Endothelial cell of umbilical vein (primary cell): ENCODE measurements around the gene SLC37A1. TPM values are rescaled to one million over a fixed set of nuclear protein-coding genes. Genes with fewer than 3 reads are reported as not detected.

Source experiments
- BruUV-seq: library from RNA; stranded (reverse); fragments of 400-500 nt; replicated peaks from 2 replicates; lab custom pipeline; 2021; lab: Mats Ljungman, UMichigan
- CTCF ChIA-PET: fragments of 300-600, 350-600 bp; sonication (Branson Sonifier 250); formaldehyde crosslinking; loops from one replicate; lab custom pipeline; 2021; ENCODE audit warnings: antibody characterized with exemption, inconsistent platforms; lab: Charles Lee
- POLR2A ChIA-PET: fragments of 300-600, 350-600 bp; sonication (Branson Sonifier 250); formaldehyde crosslinking; loops from one replicate; lab custom pipeline; 2021; ENCODE audit warnings: antibody characterized with exemption, inconsistent platforms; lab: Charles Lee
- DNase-seq: peaks from one replicate; pipeline ENCODE4 v3.0.0-alpha.2; 2011; ENCODE audit warnings: low read depth, low spot score
- FAIRE-seq: peaks from 2 replicates; lab custom pipeline; 2011; peaks lifted over from hg19 to GRCh38; lab: Jason Lieb, UNC
- H2AFZ ChIP-seq: 2 replicates; pipeline ENCODE4 v1.6.0; 2012; ENCODE audit warnings: low read depth, low read length, control low read depth, inconsistent platforms
- H3K27ac ChIP-seq: 2 replicates; pipeline ENCODE4 v1.5.1; 2011; ENCODE audit warnings: low read depth, mild to moderate bottlenecking, control low read depth, low read length, moderate library complexity; ENCODE audit not compliant: insufficient read depth
- H3K27me3 ChIP-seq, 2 experiments: 2 replicates each; pipeline versions ENCODE4 v1.6.0 to v1.6.1; 2011; ENCODE audit warnings: low read length in 2 of 2, mixed read lengths in 1 of 2; ENCODE audit not compliant: control insufficient read depth in 2 of 2, insufficient read depth in 2 of 2
- H3K36me3 ChIP-seq, 2 experiments: 2 replicates in 1 of 2; 3 replicates in 1 of 2; pipeline ENCODE4 v1.5.1; 2011; ENCODE audit warnings: low read length in 2 of 2, mild to moderate bottlenecking in 1 of 2, moderate library complexity in 1 of 2; ENCODE audit not compliant: control insufficient read depth in 2 of 2, insufficient read depth in 2 of 2; ENCODE audit errors: extremely low read depth in 1 of 2
- H3K4me1 ChIP-seq: 3 replicates; pipeline ENCODE4 v1.5.1; 2011; ENCODE audit warnings: mild to moderate bottlenecking, low read length; ENCODE audit not compliant: control insufficient read depth, insufficient read depth; ENCODE audit errors: extremely low read depth
- H3K4me2 ChIP-seq: 2 replicates; pipeline ENCODE4 v1.6.1; 2011; ENCODE audit warnings: low read length, control low read depth, mixed read lengths; ENCODE audit not compliant: insufficient read depth
- H3K4me3 ChIP-seq, 3 experiments: fragments of 200-600 bp in 1 of 3; sonication (generic), shearing (Covaris generic) in 1 of 3; replicated peaks in 1 of 3; 2 replicates each; pipeline ENCODE4 v1.5.1; 2011 to 2016; ENCODE audit warnings: control low read depth in 3 of 3, low read length in 3 of 3, mild to moderate bottlenecking in 2 of 3, inconsistent platforms in 1 of 3, low read depth in 1 of 3, moderate library complexity in 1 of 3; ENCODE audit not compliant: insufficient read depth in 1 of 3
- H3K79me2 ChIP-seq: 2 replicates; pipeline ENCODE4 v1.6.0; 2012; ENCODE audit warnings: low read length, inconsistent platforms; ENCODE audit not compliant: control insufficient read depth, insufficient read depth
- H3K9ac ChIP-seq: replicated peaks from 2 replicates; pipeline ENCODE3; 2011; ENCODE audit warnings: low read length, control low read depth; ENCODE audit not compliant: insufficient read depth; ENCODE audit errors: extremely low read depth
- H3K9me1 ChIP-seq: replicated peaks from 3 replicates; pipeline ENCODE4 v1.6.0; 2011; ENCODE audit warnings: mild to moderate bottlenecking, low read length; ENCODE audit not compliant: control insufficient read depth, insufficient read depth; ENCODE audit errors: extremely low read depth
- H3K9me3 ChIP-seq: replicated peaks from 2 replicates; pipeline ENCODE4 v1.5.1; 2012; ENCODE audit warnings: low read length, inconsistent platforms; ENCODE audit not compliant: control insufficient read depth, insufficient read depth
- H4K20me1 ChIP-seq: replicated peaks from 2 replicates; pipeline ENCODE3; 2011; ENCODE audit warnings: mild to moderate bottlenecking, low read length; ENCODE audit not compliant: control insufficient read depth, insufficient read depth; ENCODE audit errors: extremely low read depth
- EZH2 ChIP-seq: IDR thresholded peaks from 2 replicates; pipeline ENCODE4 v1.6.1; 2012; ENCODE audit warnings: borderline replicate concordance, low read depth, mild to moderate bottlenecking, moderate library complexity, low read length, inconsistent platforms; ENCODE audit not compliant: severe bottlenecking
- FOS ChIP-seq: IDR thresholded peaks from 2 replicates; pipeline ENCODE4 v1.6.1; 2011; ENCODE audit warnings: mild to moderate bottlenecking, low read length, moderate library complexity, borderline replicate concordance; ENCODE audit not compliant: insufficient read depth
- GATA2 ChIP-seq: IDR thresholded peaks from 2 replicates; pipeline ENCODE4 v1.7.0; 2011; ENCODE audit warnings: low read depth, mild to moderate bottlenecking, moderate library complexity, mixed read lengths, low read length; ENCODE audit not compliant: insufficient read length, insufficient read depth
- JUN ChIP-seq: IDR thresholded peaks from 2 replicates; pipeline ENCODE4 v1.6.1; 2011; ENCODE audit warnings: borderline replicate concordance, low read depth; ENCODE audit not compliant: insufficient read length, insufficient read depth
- MYC ChIP-seq: IDR thresholded peaks from one replicate; pipeline ENCODE4 v1.6.1; 2011; ENCODE audit warnings: mild to moderate bottlenecking, low read depth, low read length
- POLR2A ChIP-seq: IDR thresholded peaks from 2 replicates; pipeline ENCODE4 v1.6.1; 2012; ENCODE audit warnings: low read depth, mild to moderate bottlenecking, control low read depth, low read length
- POLR2AphosphoS5 ChIP-seq: IDR thresholded peaks from 2 replicates; pipeline ENCODE4 v1.6.1; 2012; ENCODE audit warnings: low read depth, mild to moderate bottlenecking, control low read depth, low read length, moderate library complexity; ENCODE audit not compliant: insufficient read depth
- dilution Hi-C: fragments of 300-500 bp; cut with MboI; formaldehyde crosslinking; loops from one replicate; pipeline ENCODE4 v1.15.0; 2019; ENCODE audit warnings: low sequenced_read_pairs; ENCODE audit not compliant: extremely low pct_ligation_motif_present
- intact Hi-C: fragments of 100-400 bp; cut with micrococcal nuclease; formaldehyde crosslinking; loops from one replicate; pipeline ENCODE4 v1.10.0; 2022
- polyA plus RNA-seq, 4 experiments: library from polyadenylated mRNA; depleted of rRNA in 3 of 4; stranded (reverse) in 3 of 4; unstranded in 1 of 4; fragments of >200 nt; gene quantifications; 2 replicates each; pipeline versions ENCODE4 v1.2.1 to v1.2.3, GENCODE V29; 2011 to 2012; ENCODE audit warnings: missing spikeins in 1 of 4
- total RNA-seq: library from RNA; stranded (reverse); gene quantifications from 2 replicates; pipeline ENCODE4 v1.2.3, GENCODE V29; 2021
- TF ChIP-seq, protein P1 (sequence below): IDR thresholded peaks from 2 replicates; pipeline ENCODE4 v1.6.1; 2011; ENCODE audit not compliant: insufficient read depth, insufficient read length
- TF ChIP-seq, protein P2 (sequence below), 2 donors: IDR thresholded peaks; 1 replicate in 1 of 2; 2 replicates in 1 of 2; pipeline ENCODE4 v1.5.1; 2011; ENCODE audit warnings: low read length in 2 of 2, mild to moderate bottlenecking in 2 of 2, moderate library complexity in 2 of 2, control low read depth in 1 of 2, inconsistent platforms in 1 of 2, low read depth in 1 of 2; ENCODE audit not compliant: insufficient read depth in 1 of 2; ENCODE audit errors: extremely low read depth in 1 of 2

Gene SLC37A1
- total and polyA plus RNA-seq, 2 donors (not counting 3 experiments of a cell fraction or from before 2014, with no cell fraction given): 4.7 to 7.6 TPM

GRCh38 chr21:42537106-42537742 lies 23.6 kb downstream of the SLC37A1 start:
- Histone ChIP-seq H3K79me2 (no peaks in the 10 kb centered on the region), H3K4me3 (no peak overlapping the region), H3K4me1 (peaks cover 4% of the 10 kb centered on the region), H3K9me3 (no peaks in the 10 kb centered on the region), H3K4me2 (no peak overlapping the region), H3K36me3 (no peaks in the 10 kb centered on the region), H3K9me1 (no peaks in the 10 kb centered on the region), H4K20me1 (no peaks in the 10 kb centered on the region), H3K27me3 (no peaks in the 10 kb centered on the region), H3K9ac (no peak overlapping the region), H3K27ac (no peak overlapping the region), H2AFZ (no peak overlapping the region)
- ChIA-PET POLR2A (no interaction called here), CTCF (interaction anchor here (1.7 kb wide), 1 partner anchor 10 kb away, joined by 5 read pairs; no protein-coding TSS in a partner anchor)
- FAIRE-seq (no peak), DNase-seq (no peak)
- dilution Hi-C loops (no loop called here), intact Hi-C loops (no loop called here)
- no TSS peak for BruUV-seq
- no peak for TF ChIP-seq MYC
- TF ChIP-seq, protein P1, sequence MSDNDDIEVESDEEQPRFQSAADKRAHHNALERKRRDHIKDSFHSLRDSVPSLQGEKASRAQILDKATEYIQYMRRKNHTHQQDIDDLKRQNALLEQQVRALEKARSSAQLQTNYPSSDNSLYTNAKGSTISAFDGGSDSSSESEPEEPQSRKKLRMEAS: no peak
- TF ChIP-seq POLR2AphosphoS5: no peak
- TF ChIP-seq, protein P2, sequence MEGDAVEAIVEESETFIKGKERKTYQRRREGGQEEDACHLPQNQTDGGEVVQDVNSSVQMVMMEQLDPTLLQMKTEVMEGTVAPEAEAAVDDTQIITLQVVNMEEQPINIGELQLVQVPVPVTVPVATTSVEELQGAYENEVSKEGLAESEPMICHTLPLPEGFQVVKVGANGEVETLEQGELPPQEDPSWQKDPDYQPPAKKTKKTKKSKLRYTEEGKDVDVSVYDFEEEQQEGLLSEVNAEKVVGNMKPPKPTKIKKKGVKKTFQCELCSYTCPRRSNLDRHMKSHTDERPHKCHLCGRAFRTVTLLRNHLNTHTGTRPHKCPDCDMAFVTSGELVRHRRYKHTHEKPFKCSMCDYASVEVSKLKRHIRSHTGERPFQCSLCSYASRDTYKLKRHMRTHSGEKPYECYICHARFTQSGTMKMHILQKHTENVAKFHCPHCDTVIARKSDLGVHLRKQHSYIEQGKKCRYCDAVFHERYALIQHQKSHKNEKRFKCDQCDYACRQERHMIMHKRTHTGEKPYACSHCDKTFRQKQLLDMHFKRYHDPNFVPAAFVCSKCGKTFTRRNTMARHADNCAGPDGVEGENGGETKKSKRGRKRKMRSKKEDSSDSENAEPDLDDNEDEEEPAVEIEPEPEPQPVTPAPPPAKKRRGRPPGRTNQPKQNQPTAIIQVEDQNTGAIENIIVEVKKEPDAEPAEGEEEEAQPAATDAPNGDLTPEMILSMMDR (IDR thresholded peaks at IDR 0.05; ENCODE audit: extremely low read depth in 1 of 2, insufficient read depth in 1 of 2, low read depth in 1 of 2, low read length in 2 of 2): no peak
- no peak for TF ChIP-seq FOS
- TF ChIP-seq POLR2A: no peak
- no peak for TF ChIP-seq GATA2
- TF ChIP-seq JUN: no peak
- no peak for TF ChIP-seq EZH2
